ENCODE data around the gene BUB1B.
"Not testable (repeated sequence)": the region's sequence is repeated elsewhere in the genome, so short reads cannot be mapped to it uniquely, and the experiment has no call there.

BUB1B gene

DNA sequence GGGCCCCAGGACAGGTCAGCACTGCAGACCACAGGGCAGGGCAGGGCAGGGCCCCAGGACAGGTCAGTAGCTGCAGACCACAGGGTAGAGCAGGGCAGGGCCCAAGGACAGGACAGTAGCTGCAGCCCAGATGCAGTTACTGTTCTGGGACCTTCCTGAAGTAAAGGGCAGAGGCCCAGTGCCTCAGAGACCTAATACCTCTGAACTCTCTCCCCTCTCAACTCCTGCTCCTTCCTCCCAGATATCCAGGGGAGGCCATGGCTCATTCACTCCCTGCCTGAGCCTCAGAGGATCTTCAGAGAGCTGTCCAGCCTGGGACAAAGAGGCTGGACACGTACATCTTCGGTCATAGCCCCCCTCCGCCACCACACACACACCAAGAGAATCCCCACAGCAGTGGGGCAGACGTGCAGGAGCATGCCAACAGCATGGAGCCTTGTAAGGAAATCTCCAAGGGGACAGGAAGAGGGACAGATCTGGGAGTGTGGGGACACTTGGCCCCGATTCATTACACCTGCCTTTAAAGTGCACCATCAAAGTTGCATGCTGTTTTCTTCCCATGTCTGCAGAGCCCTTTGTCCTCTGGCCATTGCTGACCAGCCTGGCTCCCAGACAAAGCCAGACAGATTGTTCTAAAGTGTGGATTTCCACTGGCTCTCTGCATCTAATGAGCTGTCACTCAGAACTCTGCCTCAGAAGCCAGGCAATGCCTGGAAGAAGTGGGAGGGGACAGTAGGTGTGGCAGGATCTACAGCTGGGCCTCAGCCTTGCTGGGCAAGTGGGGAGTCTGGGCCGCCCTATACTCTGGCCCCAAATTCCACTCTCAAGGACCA lies 24.2 kb upstream of the BUB1B start:
- Histone ChIP-seq H3K9me3 (ENCODE audit: insufficient read depth, low read length) (no peaks in the 10 kb centered on the region), H3F3A (ENCODE audit: insufficient read depth) (no peaks in the 10 kb centered on the region), H4K20me1 (ENCODE audit: low read depth, low read length) (no peaks in the 10 kb centered on the region), H3K27ac (ENCODE audit: low read depth, low read length) (no peak overlapping the region), H3K9me2 (replicated peaks; ENCODE audit: insufficient read depth, low read length) (no peaks in the 10 kb centered on the region), H3K27me3 (ENCODE audit: low read length) (no peaks in the 10 kb centered on the region), H3K4me3 (ENCODE audit: insufficient read depth, low read length, poor library complexity, severe bottlenecking) (no peak overlapping the region), H3K36me3 (ENCODE audit: low read length) (no peaks in the 10 kb centered on the region), H3K4me2 (ENCODE audit: low read depth, low read length, poor library complexity, severe bottlenecking) (no peak overlapping the region), H3K9ac (ENCODE audit: low read length) (no peak overlapping the region), H2AFZ (ENCODE audit: low read depth, low read length, severe bottlenecking) (no peak overlapping the region), H3K79me2 (ENCODE audit: insufficient read depth, low read length) (no peaks in the 10 kb centered on the region)
- TF ChIP-seq, protein P1, sequence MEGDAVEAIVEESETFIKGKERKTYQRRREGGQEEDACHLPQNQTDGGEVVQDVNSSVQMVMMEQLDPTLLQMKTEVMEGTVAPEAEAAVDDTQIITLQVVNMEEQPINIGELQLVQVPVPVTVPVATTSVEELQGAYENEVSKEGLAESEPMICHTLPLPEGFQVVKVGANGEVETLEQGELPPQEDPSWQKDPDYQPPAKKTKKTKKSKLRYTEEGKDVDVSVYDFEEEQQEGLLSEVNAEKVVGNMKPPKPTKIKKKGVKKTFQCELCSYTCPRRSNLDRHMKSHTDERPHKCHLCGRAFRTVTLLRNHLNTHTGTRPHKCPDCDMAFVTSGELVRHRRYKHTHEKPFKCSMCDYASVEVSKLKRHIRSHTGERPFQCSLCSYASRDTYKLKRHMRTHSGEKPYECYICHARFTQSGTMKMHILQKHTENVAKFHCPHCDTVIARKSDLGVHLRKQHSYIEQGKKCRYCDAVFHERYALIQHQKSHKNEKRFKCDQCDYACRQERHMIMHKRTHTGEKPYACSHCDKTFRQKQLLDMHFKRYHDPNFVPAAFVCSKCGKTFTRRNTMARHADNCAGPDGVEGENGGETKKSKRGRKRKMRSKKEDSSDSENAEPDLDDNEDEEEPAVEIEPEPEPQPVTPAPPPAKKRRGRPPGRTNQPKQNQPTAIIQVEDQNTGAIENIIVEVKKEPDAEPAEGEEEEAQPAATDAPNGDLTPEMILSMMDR (IDR thresholded peaks at IDR 0.05; ENCODE audit: insufficient read depth, low read length, poor library complexity, severe bottlenecking), result no peak
- no peak for TF ChIP-seq EZH2phosphoT487 (conservative IDR thresholded peaks at IDR 0.05; ENCODE audit: low read length)

DNA sequence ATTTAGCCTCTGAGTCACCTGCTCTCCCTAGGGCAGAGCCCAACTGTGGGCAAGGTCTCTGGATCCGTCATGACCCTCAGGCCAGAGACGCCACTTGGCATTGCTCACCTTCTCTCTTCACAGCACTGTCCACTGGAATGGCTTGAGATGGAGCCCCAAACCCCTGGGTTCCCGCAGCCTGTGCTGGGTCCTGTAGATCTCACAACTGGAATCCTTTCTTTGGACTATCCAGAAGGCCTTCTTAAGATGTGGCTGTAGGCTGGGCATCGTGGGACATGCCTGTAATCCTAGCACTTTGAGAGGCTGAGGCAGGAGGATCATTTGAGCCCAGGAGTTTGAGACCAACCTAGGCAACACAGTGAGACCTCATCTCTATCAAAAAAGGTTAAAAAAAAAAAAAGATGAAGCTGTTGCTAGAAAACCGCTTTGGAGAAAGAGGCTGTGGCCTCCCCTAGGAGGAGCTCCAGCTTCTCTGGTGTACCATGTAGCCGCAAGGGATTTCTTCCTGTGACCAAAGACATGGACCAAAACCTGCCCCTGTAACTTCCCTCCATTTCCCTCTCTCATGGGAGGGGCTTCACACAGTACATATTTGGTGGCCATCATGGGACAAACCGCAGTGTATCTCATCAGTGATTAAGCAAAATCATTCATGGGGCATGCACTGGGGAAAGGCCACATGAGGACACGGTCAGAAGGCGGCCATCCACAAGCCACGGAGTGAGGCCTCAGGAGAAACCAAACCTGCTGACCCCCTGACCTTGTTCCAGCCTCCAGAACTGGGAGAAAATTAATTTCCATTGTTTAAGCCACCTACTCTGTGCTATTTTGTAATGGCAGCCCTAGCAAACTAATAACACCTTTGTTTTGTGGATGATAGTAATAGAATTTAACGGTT lies 23.3 kb upstream of the BUB1B start:
- H3F3A ChIP-seq (ENCODE audit: insufficient read depth), result no peaks in the 10 kb centered on the region
- no peaks in the 10 kb centered on the region for H3K36me3 ChIP-seq (ENCODE audit: low read length)
- H3K4me2 ChIP-seq (ENCODE audit: low read depth, low read length, poor library complexity, severe bottlenecking), result no peak overlapping the region
- no peaks in the 10 kb centered on the region for H3K27me3 ChIP-seq (ENCODE audit: low read length)
- no peak overlapping the region for H3K27ac ChIP-seq (ENCODE audit: low read depth, low read length)
- H3K9ac ChIP-seq (ENCODE audit: low read length), result no peak overlapping the region
- no peak for TF ChIP-seq EZH2phosphoT487 (conservative IDR thresholded peaks at IDR 0.05; ENCODE audit: low read length)
- TF ChIP-seq, protein P1 (IDR thresholded peaks at IDR 0.05; ENCODE audit: insufficient read depth, low read length, poor library complexity, severe bottlenecking), result no peak
- H3K4me3 ChIP-seq (ENCODE audit: insufficient read depth, low read length, poor library complexity, severe bottlenecking), result no peak overlapping the region
- H2AFZ ChIP-seq (ENCODE audit: low read depth, low read length, severe bottlenecking), result no peak overlapping the region
- no peaks in the 10 kb centered on the region for H4K20me1 ChIP-seq (ENCODE audit: low read depth, low read length)
- no peaks in the 10 kb centered on the region for H3K9me3 ChIP-seq (ENCODE audit: insufficient read depth, low read length)
- H3K9me2 ChIP-seq (replicated peaks; ENCODE audit: insufficient read depth, low read length), result no peaks in the 10 kb centered on the region
- no peaks in the 10 kb centered on the region for H3K79me2 ChIP-seq (ENCODE audit: insufficient read depth, low read length)

DNA sequence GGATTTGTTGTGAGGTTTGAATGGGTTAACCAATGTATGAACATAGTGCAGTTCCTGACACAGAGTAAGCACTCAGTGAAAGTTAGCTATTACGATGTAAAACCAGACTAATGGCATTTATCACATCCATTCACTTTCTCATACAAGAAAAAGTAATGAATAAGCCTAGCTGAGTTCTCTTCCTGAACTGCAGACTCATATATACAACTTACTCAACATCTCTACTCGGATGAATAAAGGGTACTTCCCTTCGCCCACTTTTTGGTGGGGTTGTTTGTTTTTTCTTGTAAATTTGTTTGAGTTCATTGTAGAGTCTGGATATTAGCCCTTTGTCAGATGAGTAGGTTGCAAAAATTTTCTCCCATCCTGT lies 22.7 kb upstream of the BUB1B start:
- H2AFZ ChIP-seq (ENCODE audit: low read depth, low read length, severe bottlenecking); H3K4me2 ChIP-seq (ENCODE audit: low read depth, low read length, poor library complexity, severe bottlenecking); H3K36me3 ChIP-seq (ENCODE audit: low read length); H3K27ac ChIP-seq (ENCODE audit: low read depth, low read length); H3K27me3 ChIP-seq (ENCODE audit: low read length); H3K79me2 ChIP-seq (ENCODE audit: insufficient read depth, low read length); H3F3A ChIP-seq (ENCODE audit: insufficient read depth); H3K4me3 ChIP-seq (ENCODE audit: insufficient read depth, low read length, poor library complexity, severe bottlenecking); H3K9me2 ChIP-seq (replicated peaks; ENCODE audit: insufficient read depth, low read length); H4K20me1 ChIP-seq (ENCODE audit: low read depth, low read length); H3K9ac ChIP-seq (ENCODE audit: low read length); H3K9me3 ChIP-seq (ENCODE audit: insufficient read depth, low read length): not testable (repeated sequence)

DNA sequence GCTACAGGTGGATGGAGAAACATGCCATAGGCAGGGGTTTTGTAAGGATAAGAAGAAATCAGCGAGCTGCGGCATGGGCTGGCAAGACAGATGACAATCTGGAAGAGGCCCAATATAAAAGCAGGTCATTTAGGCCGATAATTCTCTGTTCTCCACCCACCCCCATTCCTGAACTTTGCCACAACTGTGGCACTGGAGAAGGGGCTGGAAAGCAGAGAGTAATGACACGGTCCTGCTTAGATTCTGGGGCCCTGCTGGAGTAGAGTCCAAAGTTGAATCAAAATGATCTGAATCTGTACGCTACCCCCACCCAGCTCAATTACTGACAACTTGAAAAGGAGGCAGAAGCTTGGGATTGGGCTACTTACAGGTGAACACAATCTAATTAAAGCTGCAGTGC lies 18.4 kb upstream of the BUB1B start:
- Histone ChIP-seq H3K79me2 (ENCODE audit: insufficient read depth, low read length) (no peaks in the 10 kb centered on the region), H3K9me3 (ENCODE audit: insufficient read depth, low read length) (no peaks in the 10 kb centered on the region), H3K4me2 (ENCODE audit: low read depth, low read length, poor library complexity, severe bottlenecking) (no peak overlapping the region), H4K20me1 (ENCODE audit: low read depth, low read length) (no peaks in the 10 kb centered on the region), H3K36me3 (ENCODE audit: low read length) (no peaks in the 10 kb centered on the region), H3K9me2 (replicated peaks; ENCODE audit: insufficient read depth, low read length) (no peaks in the 10 kb centered on the region), H3K27me3 (ENCODE audit: low read length) (no peaks in the 10 kb centered on the region), H3K4me3 (ENCODE audit: insufficient read depth, low read length, poor library complexity, severe bottlenecking) (no peak overlapping the region), H3K9ac (ENCODE audit: low read length) (no peak overlapping the region), H2AFZ (ENCODE audit: low read depth, low read length, severe bottlenecking) (no peak overlapping the region), H3F3A (ENCODE audit: insufficient read depth) (no peaks in the 10 kb centered on the region), H3K27ac (ENCODE audit: low read depth, low read length) (no peak overlapping the region)
- TF ChIP-seq, protein P1 (IDR thresholded peaks at IDR 0.05; ENCODE audit: insufficient read depth, low read length, poor library complexity, severe bottlenecking), result no peak
- TF ChIP-seq EZH2phosphoT487 (conservative IDR thresholded peaks at IDR 0.05; ENCODE audit: low read length), result no peak
